ENCODE results near the gene ZNF471. TPM values are rescaled to one million over a fixed set of nuclear protein-coding genes. Genes with fewer than 3 reads are reported as not detected.

The ZNF471 gene
- total RNA-seq: 0.65 and 1.6 TPM in 2 replicates

DNA sequence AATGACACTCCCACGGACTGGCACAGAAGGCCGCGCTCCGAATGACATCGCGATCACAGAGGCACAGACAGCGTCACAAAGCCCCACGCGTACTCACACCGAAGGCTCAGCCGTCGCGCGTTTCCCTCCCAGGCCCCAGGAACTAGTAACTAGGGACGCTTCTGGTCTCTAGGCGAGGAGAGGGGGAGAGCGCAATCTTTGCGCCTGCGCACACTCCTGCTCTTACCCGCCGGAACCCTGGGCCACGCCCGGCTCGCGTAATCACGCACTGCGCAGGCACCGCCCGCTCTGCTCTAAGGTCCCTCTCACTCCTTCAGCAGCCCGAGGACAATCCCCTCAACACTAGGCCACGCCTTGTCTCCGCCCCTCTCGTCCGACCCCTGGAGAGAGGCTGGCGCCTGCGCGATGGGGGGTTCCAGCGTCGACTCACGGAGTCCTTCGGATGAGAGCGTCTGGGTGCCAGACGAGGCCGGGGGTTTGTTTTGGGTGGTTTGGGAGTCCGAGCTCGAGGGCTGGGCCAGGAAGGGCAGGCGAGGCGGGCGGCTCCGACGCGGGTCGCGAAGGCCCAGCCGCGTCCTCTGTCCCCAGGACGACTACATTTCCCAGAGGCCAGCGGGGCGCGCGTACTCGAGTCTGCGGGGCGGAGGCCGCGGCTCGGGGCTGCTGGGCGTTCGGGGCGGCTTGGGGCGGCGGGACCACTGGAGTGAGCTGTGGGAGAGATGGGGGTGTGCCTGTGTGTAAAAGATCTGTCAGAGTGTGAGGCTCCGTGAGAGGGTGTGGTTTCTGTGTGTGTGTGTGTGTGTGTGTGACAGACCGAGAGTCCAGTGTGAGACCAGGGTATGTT is at the start of gene ZNF471:
Gene ZNF471, plus strand, starts transcription at position 410 of the 844 bp plus-strand sequence. CDS start 3,717 bp downstream, outside the sequence.
- DNase-seq (ENCODE audit: low read depth in 2 of 2): peak; percentile 98 to 99

DNA sequence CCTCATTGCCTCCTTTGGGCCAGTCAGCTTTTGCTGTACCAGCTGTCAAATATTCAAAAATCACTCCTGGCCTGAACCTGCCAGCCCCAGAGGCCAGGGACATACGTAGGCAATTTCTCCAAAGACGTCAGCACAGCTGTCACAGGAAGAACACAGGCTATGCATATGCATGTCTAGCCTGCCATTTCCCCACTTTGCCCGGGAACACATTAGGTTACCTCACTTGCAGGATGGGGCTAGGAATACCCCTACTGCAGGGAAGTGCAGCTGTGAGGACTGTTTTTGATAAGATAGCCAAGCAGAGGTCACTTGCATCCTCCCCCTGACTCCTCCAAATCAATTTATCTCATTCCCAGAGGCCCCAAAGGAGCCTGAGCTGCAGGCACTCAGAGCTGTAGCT is 33.3 kb upstream of the ZNF471 start:
- DNase-seq (ENCODE audit: low read depth in 2 of 2): no peak

DNA sequence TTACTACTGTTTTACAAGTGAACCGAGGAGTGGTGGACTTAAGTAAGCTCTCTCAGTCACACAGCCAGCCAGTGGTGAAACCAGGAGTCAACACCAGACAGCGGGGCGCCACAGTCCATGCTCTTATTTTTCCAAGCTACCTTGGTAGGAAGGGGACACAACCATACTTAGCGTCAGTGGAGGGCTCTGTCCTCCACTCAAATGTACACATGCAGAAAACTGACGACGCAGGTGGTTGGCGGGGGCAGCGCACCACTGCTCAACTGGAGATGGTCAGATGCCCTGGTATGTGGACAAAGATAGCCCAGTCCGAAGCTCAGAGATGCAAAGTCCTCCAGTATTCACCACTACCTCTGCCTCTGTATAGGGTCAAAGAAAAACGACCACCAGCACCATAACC is 31.6 kb upstream of the ZNF471 start:
- no peak for DNase-seq (ENCODE audit: low read depth in 2 of 2)

DNA sequence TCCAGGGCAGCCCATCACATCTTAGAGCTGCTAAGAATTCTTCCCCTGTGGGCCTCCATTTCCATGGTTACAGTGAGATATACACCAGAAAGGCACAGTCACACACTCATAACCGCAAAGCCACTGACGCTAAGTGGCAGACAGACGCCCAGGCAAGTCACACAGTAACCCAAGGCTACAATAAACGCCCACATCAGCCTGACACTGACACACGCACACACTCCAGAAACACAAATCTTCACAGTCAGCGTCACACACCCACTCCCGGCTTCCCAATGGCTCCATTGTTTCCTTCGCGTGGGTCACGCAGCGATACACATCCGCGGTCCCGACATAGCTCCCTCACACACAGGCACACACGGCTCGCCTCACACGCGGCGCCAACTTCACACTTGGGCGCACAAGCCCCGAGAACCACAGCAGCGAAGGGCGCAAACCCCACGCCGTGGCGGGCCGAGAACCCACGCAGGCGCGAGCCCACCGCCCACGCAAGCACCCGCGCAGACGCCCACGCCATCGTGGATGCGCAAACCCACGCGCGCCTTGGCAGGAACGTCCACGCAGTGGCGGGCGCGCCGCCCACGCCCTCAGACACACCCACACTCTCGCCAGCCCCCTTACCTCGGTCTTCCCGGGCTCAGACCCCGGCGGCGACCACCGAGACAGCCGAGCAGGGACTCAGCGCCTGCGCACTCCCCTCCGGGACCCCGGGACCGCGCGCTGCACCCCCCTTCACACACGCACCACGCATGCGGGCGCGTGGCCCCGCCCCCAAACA is 30.8 kb upstream of the ZNF471 start, which contains the start of gene ZNF667:
Gene ZNF667, minus strand, starts transcription at position 695 of the 778 bp plus-strand sequence. CDS start 14,975 bp downstream, outside the sequence.
- peak; percentile 7 to 8 for DNase-seq (ENCODE audit: low read depth in 2 of 2)

DNA sequence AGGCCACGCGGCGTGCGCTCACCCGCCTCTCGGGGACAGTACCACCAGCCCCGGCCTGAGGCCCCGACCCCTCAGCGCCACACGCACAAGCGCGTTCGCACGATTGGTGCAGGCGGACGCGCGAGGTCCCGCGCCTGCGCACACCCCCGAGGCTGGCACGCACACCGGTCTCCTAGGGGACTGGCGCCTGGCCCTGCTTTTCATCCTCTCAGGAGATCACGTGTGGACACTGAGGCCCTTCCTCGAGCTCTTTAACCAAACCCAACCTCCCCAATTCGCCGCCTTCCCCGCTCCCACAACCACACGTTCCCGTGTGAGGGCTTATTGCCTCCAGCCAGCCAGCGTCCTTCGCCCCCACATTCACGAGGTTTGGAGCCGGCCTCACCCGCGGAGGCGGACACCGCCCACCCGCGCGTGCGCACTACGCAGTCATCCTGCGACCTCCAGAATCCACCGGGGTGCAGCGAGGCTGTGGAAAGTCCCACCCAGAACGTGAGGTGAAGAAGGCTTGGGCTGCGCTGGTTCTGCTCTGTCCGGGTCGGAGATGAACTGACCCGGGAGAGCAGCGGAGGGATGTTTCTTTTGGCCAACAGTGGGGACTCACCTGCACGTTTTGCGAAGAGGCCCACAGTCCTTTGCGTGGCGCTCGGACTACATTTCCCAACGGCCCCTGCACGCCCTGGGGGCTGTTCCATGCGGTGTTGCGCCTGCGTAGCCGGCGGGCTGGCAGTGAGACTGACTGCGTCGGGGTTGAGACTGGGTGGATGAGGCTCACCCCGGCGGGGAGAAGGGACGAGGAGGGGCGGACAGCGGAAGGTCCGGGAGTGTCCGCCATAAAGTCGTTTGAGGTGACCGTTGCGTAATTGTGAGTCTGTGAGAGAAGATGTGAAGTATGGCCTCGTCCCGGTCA is 30.0 kb upstream of the ZNF471 start:
- DNase-seq (ENCODE audit: low read depth in 2 of 2): peak; percentile 64 to 81

DNA sequence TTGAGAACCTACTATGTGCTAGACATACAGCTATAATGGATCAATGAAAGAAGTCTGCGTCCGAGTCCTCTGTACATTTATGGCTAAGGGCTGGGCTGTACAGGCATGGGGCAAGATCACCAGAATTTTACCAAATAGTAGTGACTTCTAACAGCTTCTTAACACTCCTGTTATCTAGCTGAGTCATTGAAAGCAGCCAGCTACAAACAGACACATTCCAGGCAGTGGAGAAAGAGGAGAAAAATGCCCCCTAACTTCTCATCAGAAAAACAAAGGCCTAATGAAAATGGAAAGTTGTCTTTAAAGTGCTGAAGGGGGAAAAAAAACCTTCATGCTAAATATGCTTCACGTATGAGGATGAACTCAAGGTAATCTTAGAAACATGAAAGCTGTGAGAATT is 16.3 kb upstream of the ZNF471 start:
- no peak for DNase-seq (ENCODE audit: low read depth in 2 of 2)

DNA sequence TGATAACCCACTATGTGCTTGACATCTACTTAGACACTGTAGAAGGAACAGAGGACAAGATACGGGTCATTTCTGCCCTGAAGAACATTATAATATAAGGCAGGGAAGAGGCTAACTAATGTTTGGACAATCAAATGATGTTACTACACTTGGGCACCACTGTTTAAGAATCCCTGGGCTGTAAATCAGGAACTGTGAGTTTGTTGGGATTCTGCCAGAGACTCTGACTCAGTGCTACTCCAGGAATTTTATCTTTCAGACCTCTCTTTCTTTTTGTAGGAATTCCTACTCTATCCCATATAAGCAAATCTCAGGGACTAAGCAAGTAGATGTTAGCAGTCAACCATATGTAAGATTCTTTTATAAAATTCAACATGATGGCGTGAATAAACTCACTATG is 3.1 kb upstream of the ZNF471 start:
- DNase-seq (ENCODE audit: low read depth in 2 of 2): peak in 1 of 2 donors; percentile 6

DNA sequence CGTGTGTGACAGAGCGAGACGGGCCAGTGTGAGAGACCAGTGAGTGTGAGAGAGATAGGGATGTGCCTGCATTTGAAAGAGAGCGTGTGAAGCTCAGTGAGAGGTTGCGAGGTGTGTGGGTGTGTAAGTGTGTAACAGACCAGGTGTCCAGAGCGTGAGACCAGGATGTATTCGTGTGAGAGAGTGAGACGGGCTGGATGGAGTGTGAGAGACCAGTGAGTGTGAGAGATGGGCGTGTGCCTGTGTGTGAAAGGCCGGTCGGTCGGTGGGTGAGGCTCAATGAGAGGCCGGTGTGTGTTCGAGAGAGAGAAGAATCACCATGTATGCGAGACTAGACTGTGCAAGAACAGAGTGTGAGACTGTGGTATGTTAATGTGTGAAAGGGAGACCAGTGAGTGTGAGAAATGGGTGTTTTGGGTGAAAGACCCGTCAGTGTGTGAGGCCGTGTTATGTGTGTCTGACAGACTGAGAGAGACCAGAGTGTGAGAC is 679 bp downstream of the ZNF471 start:
- DNase-seq (ENCODE audit: low read depth in 2 of 2): no peak

DNA sequence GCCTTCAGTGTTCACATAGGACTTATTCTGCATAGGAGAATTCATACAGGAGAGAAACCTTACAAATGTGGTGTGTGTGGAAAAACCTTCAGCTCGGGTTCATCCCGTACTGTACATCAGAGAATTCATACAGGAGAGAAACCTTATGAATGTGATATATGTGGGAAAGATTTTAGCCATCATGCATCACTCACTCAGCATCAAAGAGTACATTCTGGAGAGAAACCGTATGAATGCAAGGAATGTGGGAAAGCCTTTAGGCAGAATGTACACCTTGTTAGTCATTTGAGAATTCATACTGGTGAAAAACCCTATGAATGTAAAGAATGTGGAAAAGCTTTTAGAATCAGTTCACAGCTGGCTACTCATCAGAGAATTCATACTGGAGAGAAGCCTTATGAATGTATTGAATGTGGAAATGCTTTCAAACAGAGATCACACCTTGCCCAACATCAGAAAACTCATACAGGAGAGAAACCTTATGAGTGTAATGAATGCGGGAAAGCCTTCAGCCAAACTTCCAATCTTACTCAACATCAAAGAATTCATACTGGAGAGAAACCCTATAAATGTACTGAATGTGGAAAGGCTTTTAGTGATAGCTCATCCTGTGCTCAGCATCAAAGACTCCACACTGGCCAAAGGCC is 17.7 kb downstream of the ZNF471 start:
- no peak for DNase-seq (ENCODE audit: low read depth in 2 of 2)

DNA sequence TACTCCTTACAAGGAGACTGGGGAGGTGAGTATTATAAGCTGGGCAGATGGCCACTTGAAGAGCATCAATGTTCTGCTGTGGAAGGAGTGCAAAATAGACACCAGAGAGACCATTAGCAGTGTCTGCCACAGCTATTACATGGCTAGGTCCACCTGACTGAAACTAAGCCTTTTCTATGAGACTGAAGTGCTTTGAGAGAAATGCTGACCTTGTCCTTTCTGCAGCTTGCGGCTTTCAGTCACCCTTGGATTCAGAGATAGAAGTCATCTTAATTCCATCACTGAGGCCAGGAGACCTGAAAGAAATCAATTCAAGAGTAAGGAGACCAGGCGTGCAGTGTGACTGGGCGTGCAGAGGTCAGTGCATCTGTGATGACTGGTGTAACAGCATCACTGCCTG is 29.8 kb downstream of the ZNF471 start:
- DNase-seq (ENCODE audit: low read depth in 2 of 2): no peak

DNA sequence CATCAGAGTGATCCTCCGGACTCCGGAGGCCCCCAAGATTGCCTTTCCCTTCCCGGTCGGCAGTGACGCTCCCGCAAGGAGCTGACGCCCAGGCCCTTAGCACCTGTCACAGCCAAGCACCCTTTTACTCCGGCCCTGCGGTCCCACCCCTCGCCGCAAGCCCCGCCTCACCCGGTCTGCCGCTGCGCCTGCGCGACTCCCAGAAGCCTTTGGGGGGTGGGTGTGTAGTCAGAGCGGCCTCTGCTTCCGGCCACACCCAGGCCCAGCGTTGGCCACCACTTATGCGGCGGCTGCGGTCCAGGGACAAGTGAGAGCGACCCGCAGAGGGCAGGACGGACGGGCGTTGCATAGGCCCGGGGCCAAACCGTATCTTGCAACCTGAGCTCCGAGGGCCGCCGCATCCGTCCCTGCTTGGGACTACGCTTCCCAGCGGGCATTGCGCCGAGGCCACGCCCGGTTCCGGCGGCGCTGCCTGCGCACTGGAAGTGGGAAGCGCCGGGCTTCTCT is 30.7 kb downstream of the ZNF471 start:
- peak; percentile 92 to 94 for DNase-seq (ENCODE audit: low read depth in 2 of 2)

DNA sequence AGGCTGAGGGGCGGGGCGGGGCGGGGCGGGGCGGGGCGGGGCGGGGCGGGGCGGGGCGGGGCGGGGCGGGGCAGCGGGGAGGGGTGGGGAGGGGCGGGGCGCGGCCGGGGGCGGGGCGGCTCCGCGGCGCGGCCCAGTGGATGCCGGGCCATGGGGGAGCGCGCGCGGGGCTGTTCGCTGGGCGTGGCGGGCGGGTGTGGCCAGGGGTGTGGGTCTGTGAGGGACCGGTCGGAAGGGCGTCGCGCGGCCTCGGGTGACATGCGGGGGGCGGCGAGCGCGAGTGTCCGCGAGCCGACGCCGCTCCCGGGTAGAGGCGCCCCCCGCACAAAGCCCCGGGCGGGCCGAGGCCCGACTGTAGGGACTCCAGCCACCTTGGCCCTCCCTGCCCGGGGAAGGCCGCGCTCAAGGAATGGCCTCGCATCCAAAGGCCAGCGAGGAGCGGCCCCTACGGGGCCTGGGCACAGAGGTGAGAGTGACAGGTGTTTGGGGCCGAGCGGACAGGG is 31.2 kb downstream of the ZNF471 start, which contains the start of gene ZFP28:
Gene ZFP28, plus strand, starts transcription at position 188 of the 503 bp plus-strand sequence. Its CDS starts 71 bp downstream, at position 259.
- DNase-seq (ENCODE audit: low read depth in 2 of 2): no peak

DNA sequence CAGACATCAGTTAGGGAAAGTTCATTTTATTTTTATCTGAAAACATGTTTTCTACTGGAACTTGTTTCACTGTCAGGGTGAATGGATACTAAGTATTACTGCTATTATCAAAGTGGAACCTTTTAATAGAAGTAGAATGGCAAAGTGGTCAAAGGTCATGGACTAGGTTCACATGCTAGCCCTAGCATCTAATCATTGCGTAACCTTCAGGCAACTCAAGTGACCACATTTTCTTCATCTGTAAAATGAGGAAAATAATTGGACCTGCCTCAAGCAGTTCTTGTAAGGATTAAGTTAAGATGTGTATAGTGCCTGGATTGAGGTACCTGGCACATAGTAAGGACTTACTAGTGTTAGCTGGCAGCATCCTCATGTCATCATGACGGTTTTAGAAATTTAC is 36.1 kb downstream of the ZNF471 start:
- no peak for DNase-seq (ENCODE audit: low read depth in 2 of 2)

DNA sequence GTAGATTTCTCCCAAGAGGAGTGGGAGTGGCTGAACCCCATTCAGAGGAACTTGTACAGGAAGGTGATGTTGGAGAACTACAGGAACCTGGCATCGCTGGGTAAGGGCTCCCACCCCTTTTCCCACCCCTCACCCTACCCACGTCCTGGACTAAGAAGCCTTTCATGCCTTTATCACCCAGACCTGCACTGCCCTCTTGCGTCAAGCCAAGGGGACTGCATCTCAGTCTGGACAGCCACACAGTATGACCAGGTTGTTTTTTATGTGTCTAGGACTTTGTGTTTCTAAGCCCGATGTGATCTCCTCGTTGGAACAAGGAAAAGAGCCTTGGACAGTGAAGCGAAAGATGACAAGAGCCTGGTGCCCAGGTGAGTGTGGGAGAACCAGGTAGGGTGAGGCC is 39.9 kb downstream of the ZNF471 start:
- no peak for DNase-seq (ENCODE audit: low read depth in 2 of 2)

DNA sequence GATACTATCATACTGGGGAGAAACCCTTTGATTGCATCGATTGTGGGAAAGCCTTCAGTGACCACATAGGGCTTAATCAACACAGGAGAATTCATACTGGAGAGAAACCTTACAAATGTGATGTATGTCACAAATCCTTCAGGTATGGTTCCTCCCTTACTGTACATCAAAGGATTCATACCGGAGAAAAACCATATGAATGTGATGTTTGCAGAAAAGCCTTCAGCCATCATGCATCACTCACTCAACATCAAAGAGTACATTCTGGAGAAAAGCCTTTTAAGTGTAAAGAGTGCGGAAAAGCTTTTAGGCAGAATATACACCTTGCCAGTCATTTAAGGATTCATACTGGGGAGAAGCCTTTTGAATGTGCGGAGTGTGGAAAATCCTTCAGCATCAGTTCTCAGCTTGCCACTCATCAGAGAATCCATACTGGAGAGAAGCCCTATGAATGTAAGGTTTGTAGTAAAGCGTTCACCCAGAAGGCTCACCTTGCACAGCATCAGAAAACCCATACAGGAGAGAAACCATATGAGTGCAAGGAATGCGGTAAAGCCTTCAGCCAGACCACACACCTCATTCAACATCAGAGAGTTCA is 46.7 kb downstream of the ZNF471 start:
- no peak for DNase-seq (ENCODE audit: low read depth in 2 of 2)

DNA sequence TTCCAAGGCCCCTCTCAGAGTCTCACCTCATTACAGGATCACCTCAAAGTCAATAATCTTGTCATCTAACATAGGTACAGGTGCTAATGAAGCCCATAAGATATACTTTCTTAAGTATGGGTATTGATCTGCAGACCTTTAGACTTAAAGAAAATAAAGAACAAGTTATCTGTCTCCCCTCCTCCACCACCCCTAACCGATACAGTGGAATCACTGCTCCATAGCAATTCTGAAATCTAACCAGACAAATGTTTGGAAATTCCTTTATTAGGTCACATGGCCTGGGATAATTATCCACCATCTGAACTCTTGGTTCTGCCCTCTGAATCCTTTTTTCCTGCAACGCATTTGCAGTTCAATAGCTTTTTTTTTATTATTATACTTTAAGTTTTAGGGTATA is 55.1 kb downstream of the ZNF471 start:
- DNase-seq (ENCODE audit: low read depth in 2 of 2): no peak

DNA sequence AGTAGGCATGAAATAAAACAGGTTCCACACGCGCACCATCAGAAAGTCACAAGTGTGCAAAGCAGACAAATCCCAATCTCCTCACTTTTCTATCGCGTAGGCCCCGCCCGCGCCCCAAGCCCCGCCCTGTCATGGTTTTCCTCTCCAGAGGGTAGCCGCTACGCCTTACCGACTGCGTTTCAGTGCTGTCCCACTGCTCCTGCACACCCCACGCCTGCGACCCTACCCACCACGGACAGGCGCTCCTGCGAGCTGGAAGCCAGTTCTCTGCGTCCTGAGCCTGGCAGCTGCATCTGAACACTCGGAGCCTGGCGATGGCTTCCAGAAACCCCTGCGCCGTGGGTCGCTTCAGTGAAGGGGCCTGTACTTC is 59.2 kb downstream of the ZNF471 start:
- DNase-seq (ENCODE audit: low read depth in 2 of 2): peak in 1 of 2 donors; percentile 48

DNA sequence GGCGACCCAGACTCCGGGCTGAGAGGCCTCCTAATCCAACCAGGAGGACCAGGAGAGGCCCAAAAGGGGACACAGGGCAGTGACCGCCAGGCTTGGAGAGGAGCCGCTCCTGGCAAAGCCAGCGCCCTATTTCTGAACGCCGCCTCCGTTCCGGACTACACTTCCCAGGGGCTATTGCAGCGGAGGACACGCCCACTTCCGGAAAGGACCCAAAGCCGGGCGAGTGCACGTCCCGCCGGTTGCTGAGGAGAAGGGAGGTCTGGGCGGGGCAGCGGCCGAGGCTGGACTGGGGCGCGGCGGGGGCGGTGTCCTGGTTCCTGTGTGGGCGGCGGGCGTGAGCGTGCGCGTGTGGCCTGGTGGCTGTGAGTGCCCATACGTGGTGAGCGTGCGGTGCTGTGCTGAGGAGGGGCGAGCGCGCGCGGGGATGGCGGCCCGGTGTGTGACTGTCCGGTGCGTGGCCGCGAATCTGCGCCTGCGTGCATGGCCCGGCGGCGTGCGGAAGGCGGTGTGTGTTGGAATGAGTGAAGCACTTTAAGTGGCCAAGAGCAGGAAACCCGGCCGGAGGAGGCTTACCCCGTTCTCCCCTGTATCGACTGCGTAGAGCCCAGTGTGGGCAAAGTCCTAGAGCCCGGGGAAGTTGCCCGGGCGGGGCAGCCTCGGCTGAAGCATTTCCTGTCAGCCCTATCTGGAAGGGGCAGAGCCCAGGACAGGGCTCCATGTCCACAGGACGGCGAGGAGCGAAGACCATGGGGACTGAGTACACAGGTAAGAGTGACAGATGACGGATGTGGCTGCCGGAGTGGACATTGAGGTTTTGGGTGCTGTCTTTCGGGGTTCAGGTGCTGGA is 59.8 kb downstream of the ZNF471 start, which contains the start of gene ZNF470:
Gene ZNF470, plus strand, starts transcription at position 195 of the 847 bp plus-strand sequence. CDS start 2,844 bp downstream, outside the sequence.
- DNase-seq (ENCODE audit: low read depth in 2 of 2): peak; percentile 93 to 95

DNA sequence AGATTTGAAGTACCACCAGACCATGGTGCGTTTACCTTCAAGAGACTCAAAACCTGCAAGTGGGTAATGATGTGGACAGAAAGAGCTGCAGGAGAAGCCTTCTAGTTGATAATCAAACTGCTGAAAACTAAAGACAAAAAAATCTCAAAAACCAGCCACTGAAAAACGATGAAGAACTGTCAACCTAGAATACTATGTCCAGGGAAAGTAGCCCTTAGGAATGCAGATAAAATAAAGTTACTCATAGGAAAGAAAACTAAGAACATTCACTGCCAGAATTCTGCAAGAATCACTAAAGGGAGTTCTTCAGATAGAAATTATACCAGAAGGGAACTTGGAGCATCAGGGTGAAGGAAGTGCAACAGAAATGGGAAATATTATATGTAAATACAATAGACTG is 64.9 kb downstream of the ZNF471 start:
- no peak for DNase-seq (ENCODE audit: low read depth in 2 of 2)
